Hepatocyte (in vitro differentiated cells): ENCODE data around the gene UTP25.

Experiments used
- EZH2 ChIP-seq: fragments of 200-600 bp; sonication (generic); IDR thresholded peaks from 2 replicates; pipeline ENCODE4 v1.6.1; 2016; ENCODE audit warnings: antibody characterized with exemption, mild to moderate bottlenecking, borderline replicate concordance
- EZH2phosphoT487 ChIP-seq: fragments of 200-600 bp; sonication (generic); IDR thresholded peaks from one replicate; pipeline ENCODE4 v1.6.1; 2018; ENCODE audit warnings: antibody characterized with exemption, mild to moderate bottlenecking, low read depth, moderate library complexity; ENCODE audit not compliant: unreplicated experiment, severe bottlenecking
- TF ChIP-seq, protein P1 (sequence below): fragments of 200-600 bp; sonication (generic); IDR thresholded peaks from 2 replicates; pipeline ENCODE4 v1.5.1; 2016; ENCODE audit warnings: antibody characterized with exemption, mild to moderate bottlenecking; ENCODE audit not compliant: poor library complexity

DNA sequence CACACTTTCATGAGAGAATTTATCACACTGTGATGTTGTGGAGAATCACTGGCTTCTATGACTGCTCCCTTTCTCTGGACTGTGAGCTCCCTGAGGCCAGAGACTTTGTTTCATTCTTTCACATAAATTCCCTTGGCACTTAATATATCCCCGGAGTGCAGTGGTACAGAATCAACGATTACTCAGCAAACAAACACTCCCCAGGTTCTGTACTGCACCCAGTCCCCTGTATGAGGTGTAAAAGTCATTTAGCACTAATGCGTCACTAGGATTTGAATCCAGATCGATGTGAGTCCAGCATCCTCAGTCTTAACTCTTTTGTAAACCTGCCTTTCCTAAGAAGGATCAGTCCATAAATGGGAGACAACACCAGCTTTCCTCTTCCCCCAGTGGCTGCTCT is 6.8 kb upstream of the UTP25 start:
- TF ChIP-seq, protein P1, sequence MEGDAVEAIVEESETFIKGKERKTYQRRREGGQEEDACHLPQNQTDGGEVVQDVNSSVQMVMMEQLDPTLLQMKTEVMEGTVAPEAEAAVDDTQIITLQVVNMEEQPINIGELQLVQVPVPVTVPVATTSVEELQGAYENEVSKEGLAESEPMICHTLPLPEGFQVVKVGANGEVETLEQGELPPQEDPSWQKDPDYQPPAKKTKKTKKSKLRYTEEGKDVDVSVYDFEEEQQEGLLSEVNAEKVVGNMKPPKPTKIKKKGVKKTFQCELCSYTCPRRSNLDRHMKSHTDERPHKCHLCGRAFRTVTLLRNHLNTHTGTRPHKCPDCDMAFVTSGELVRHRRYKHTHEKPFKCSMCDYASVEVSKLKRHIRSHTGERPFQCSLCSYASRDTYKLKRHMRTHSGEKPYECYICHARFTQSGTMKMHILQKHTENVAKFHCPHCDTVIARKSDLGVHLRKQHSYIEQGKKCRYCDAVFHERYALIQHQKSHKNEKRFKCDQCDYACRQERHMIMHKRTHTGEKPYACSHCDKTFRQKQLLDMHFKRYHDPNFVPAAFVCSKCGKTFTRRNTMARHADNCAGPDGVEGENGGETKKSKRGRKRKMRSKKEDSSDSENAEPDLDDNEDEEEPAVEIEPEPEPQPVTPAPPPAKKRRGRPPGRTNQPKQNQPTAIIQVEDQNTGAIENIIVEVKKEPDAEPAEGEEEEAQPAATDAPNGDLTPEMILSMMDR: no peak
- TF ChIP-seq EZH2phosphoT487 (no peak), EZH2 (no peak)
